Keratinocyte (primary cell): ENCODE results near the gene YWHAQ. TPM values are rescaled to one million over a fixed set of nuclear protein-coding genes. Genes with fewer than 3 reads are reported as not detected.

Source experiments
- DNase-seq: peaks from one replicate; pipeline ENCODE4 v3.0.0-alpha.2; 2011; ENCODE audit warnings: low read depth, missing footprints, low spot score
- FAIRE-seq: peaks from 2 replicates; lab custom pipeline; 2011; peaks lifted over from hg19 to GRCh38; lab: Jason Lieb, UNC
- H2AFZ ChIP-seq: 2 replicates; pipeline ENCODE4 v1.6.0; 2012; ENCODE audit warnings: low read length, control low read depth, inconsistent platforms; ENCODE audit not compliant: control insufficient read depth
- H3K27ac ChIP-seq: 2 replicates; pipeline ENCODE4 v1.5.1; 2011; ENCODE audit warnings: low read length; ENCODE audit not compliant: control insufficient read depth, insufficient read depth
- H3K27me3 ChIP-seq: 3 replicates; pipeline ENCODE4 v1.6.0; 2011; ENCODE audit warnings: low read length; ENCODE audit not compliant: control insufficient read depth, insufficient read depth; ENCODE audit errors: extremely low read depth
- H3K36me3 ChIP-seq, 2 experiments: 2 replicates in 1 of 2; 3 replicates in 1 of 2; pipeline ENCODE4 v1.5.1; 2011; ENCODE audit warnings: low read length in 2 of 2, mild to moderate bottlenecking in 1 of 2; ENCODE audit not compliant: control insufficient read depth in 2 of 2, insufficient read depth in 2 of 2; ENCODE audit errors: extremely low read depth in 1 of 2
- H3K4me1 ChIP-seq: 3 replicates; pipeline ENCODE4 v1.5.1; 2011; ENCODE audit warnings: low read length; ENCODE audit not compliant: control insufficient read depth, insufficient read depth; ENCODE audit errors: extremely low read depth
- H3K4me2 ChIP-seq: 3 replicates; pipeline ENCODE4 v1.6.0; 2011; ENCODE audit warnings: low read depth, low read length; ENCODE audit not compliant: control insufficient read depth, insufficient read depth; ENCODE audit errors: extremely low read depth
- H3K4me3 ChIP-seq, 3 experiments: fragments of 200-600 bp in 1 of 3; sonication (generic) in 1 of 3; 2 replicates in 2 of 3; 3 replicates in 1 of 3; pipeline ENCODE4 v1.5.1; 2011 to 2016; ENCODE audit warnings: low read length in 3 of 3, mild to moderate bottlenecking in 3 of 3, control low read depth in 2 of 3, inconsistent platforms in 1 of 3, low read depth in 1 of 3, mixed read lengths in 1 of 3, mixed run types in 1 of 3, moderate library complexity in 1 of 3; ENCODE audit not compliant: control insufficient read depth in 2 of 3, insufficient read depth in 2 of 3; ENCODE audit errors: extremely low read depth in 1 of 3
- H3K79me2 ChIP-seq: 2 replicates; pipeline ENCODE4 v1.6.0; 2012; ENCODE audit warnings: low read length; ENCODE audit not compliant: control insufficient read depth, insufficient read depth
- H3K9ac ChIP-seq: 3 replicates; pipeline ENCODE4 v1.6.0; 2011; ENCODE audit warnings: low read length; ENCODE audit not compliant: control insufficient read depth, insufficient read depth; ENCODE audit errors: extremely low read depth
- H3K9me1 ChIP-seq: 3 replicates; pipeline ENCODE4 v1.6.0; 2011; ENCODE audit warnings: low read length; ENCODE audit not compliant: control insufficient read depth, insufficient read depth; ENCODE audit errors: extremely low read depth
- H3K9me3 ChIP-seq: 2 replicates; pipeline ENCODE4 v1.5.1; 2012; ENCODE audit warnings: low read depth, low read length; ENCODE audit not compliant: control insufficient read depth
- H4K20me1 ChIP-seq: 3 replicates; pipeline ENCODE4 v1.6.0; 2011; ENCODE audit warnings: low read length; ENCODE audit not compliant: control insufficient read depth, insufficient read depth; ENCODE audit errors: extremely low read depth
- EZH2 ChIP-seq: IDR thresholded peaks from one replicate; pipeline ENCODE4 v1.6.1; 2012; ENCODE audit warnings: inconsistent platforms, mild to moderate bottlenecking, low read length, moderate library complexity
- dilution Hi-C: fragments of 300-500 bp; cut with MboI; formaldehyde crosslinking; loops from one replicate; pipeline ENCODE4 v1.7.0; 2020; ENCODE audit warnings: low sequenced_read_pairs; ENCODE audit not compliant: extremely low pct_ligation_motif_present
- polyA plus RNA-seq, 5 experiments: library from polyadenylated mRNA; depleted of rRNA in 3 of 5; stranded (reverse) in 3 of 5; stranded (forward) in 1 of 5; unstranded in 1 of 5; fragments of >200 nt; gene quantifications; 1 replicate in 1 of 5; 2 replicates in 3 of 5; 3 replicates in 1 of 5; pipeline versions ENCODE4 v1.2.1 to v1.2.3, GENCODE V29; 2011 to 2012; ENCODE audit warnings: missing spikeins in 2 of 5, low read depth in 1 of 5, low replicate concordance in 1 of 5
- TF ChIP-seq, protein P1 (sequence below), 3 experiments: IDR thresholded peaks in 1 of 3; conservative IDR thresholded peaks in 1 of 3; optimal IDR thresholded peaks in 1 of 3; 2 replicates in 2 of 3; 3 replicates in 1 of 3; pipeline versions ENCODE3 to v1.5.1; 2011; ENCODE audit warnings: low read length in 3 of 3, mild to moderate bottlenecking in 3 of 3, moderate library complexity in 2 of 3, control low read depth in 1 of 3, inconsistent platforms in 1 of 3; ENCODE audit not compliant: insufficient read depth in 2 of 3; ENCODE audit errors: extremely low read depth in 1 of 3

YWHAQ gene
- polyA plus RNA-seq, 1 donor (not counting 4 experiments of a cell fraction or from before 2014, with no cell fraction given), result 593 TPM

DNA sequence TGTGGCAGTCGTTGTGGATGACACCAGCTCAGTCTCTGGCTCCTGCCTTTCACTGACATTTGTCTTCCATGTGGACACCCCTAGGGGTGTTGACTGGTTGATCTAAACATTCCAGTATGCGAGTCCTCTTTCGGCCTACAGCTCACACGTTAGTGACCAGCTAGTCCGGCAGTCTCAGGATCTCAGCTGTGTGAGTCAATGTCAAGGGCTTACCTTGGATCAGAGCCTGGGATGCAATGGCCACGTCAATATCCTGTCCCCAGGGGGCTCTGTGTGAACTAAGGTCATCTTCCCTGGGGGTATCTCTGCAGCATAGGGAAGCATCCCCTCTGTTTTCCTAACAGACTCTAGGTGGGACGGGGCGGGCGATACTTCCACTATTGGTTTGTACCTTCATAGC, 35.1 kb upstream of the YWHAQ start:
- H4K20me1 ChIP-seq, result no peaks in the 10 kb centered on the region
- no peak overlapping the region for H3K9ac ChIP-seq
- no peak overlapping the region for H2AFZ ChIP-seq
- no peaks in the 10 kb centered on the region for H3K36me3 ChIP-seq
- TF ChIP-seq EZH2, result no peak
- TF ChIP-seq, protein P1, sequence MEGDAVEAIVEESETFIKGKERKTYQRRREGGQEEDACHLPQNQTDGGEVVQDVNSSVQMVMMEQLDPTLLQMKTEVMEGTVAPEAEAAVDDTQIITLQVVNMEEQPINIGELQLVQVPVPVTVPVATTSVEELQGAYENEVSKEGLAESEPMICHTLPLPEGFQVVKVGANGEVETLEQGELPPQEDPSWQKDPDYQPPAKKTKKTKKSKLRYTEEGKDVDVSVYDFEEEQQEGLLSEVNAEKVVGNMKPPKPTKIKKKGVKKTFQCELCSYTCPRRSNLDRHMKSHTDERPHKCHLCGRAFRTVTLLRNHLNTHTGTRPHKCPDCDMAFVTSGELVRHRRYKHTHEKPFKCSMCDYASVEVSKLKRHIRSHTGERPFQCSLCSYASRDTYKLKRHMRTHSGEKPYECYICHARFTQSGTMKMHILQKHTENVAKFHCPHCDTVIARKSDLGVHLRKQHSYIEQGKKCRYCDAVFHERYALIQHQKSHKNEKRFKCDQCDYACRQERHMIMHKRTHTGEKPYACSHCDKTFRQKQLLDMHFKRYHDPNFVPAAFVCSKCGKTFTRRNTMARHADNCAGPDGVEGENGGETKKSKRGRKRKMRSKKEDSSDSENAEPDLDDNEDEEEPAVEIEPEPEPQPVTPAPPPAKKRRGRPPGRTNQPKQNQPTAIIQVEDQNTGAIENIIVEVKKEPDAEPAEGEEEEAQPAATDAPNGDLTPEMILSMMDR (optimal IDR thresholded peaks at IDR 0.05 in 1 of 3, IDR thresholded peaks at IDR 0.05 in 1 of 3, conservative IDR thresholded peaks at IDR 0.05 in 1 of 3; ENCODE audit: extremely low read depth in 1 of 3, insufficient read depth in 2 of 3, low read length in 3 of 3), result no peak
- H3K4me3 ChIP-seq, result no peak overlapping the region
- dilution Hi-C loops, result no loop called here
- H3K9me1 ChIP-seq, result no peaks in the 10 kb centered on the region
- DNase-seq (no peak), FAIRE-seq (no peak)
- peaks cover 4% of the 10 kb centered on the region for H3K27me3 ChIP-seq
- no peaks in the 10 kb centered on the region for H3K79me2 ChIP-seq
- no peaks in the 10 kb centered on the region for H3K4me1 ChIP-seq
- H3K27ac ChIP-seq, result no peak overlapping the region
- no peak overlapping the region for H3K4me2 ChIP-seq
- H3K9me3 ChIP-seq, result no peaks in the 10 kb centered on the region

GRCh38 chr2:9664365-9664764, 33.6 kb upstream of the YWHAQ start:
- FAIRE-seq (no peak), DNase-seq (no peak)
- Histone ChIP-seq H3K4me2 (no peak overlapping the region), H3K4me3 (no peak overlapping the region), H3K27ac (no peak overlapping the region), H3K9me1 (no peaks in the 10 kb centered on the region), H4K20me1 (no peaks in the 10 kb centered on the region), H3K36me3 (no peaks in the 10 kb centered on the region), H2AFZ (no peak overlapping the region), H3K9me3 (no peaks in the 10 kb centered on the region), H3K4me1 (no peaks in the 10 kb centered on the region), H3K79me2 (no peaks in the 10 kb centered on the region), H3K27me3 (peaks cover 4% of the 10 kb centered on the region), H3K9ac (no peak overlapping the region)
- TF ChIP-seq, protein P1 (optimal IDR thresholded peaks at IDR 0.05 in 1 of 3, IDR thresholded peaks at IDR 0.05 in 1 of 3, conservative IDR thresholded peaks at IDR 0.05 in 1 of 3; ENCODE audit: extremely low read depth in 1 of 3, insufficient read depth in 2 of 3, low read length in 3 of 3), result no peak
- TF ChIP-seq EZH2, result no peak
- dilution Hi-C loops, result no loop called here
